GM21529 (cell line): ENCODE results near the gene ETV6.
"Not testable (repeated sequence)": the region's sequence is repeated elsewhere in the genome, so short reads cannot be mapped to it uniquely, and the experiment has no call there.

Experiments
- ATAC-seq: cut with Tn5 transposase; IDR thresholded peaks from one replicate; pipeline ENCODE4 v1.9.1; 2021; ENCODE audit not compliant: unreplicated experiment

Gene ETV6

DNA sequence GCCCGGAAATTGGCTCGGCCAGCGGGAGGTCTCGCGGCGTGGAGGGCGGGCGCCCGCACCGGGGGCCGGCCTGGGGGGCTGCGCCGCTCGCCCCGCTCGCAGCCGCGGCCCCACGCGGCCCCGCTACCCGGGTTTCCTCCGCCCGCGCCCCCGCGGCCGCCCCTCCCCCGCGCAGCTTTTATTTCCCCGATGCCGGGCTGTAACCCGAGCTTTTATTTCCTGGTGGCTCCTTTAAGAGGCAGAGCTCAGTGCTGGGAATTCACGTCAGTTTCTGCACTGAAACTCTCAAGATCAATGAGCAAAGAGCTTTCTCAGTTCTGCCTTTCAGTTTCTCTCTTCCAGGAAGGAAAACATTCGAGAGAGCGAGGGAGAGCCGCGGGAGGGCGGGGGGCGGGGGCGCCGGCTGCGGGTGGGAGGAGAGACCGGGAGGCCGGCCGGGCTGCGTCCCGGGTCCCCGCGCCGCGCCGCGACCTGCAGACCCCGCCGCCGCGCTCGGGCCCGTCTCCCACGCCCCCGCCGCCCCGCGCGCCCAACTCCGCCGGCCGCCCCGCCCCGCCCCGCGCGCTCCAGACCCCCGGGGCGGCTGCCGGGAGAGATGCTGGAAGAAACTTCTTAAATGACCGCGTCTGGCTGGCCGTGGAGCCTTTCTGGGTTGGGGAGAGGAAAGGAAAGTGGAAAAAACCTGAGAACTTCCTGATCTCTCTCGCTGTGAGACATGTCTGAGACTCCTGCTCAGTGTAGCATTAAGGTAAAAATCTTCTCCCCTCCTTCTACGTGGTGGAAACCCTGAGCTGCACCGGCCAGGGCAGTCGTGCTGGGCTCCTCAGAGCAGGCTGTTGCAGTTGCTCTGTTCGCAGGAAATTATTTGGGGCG lies at the start of gene ETV6:
ETV6 (plus strand) TSS at position 262 of the 873 bp plus-strand sequence; CDS start at position 716, 454 bp downstream.
- peak; percentile 45 for ATAC-seq

DNA sequence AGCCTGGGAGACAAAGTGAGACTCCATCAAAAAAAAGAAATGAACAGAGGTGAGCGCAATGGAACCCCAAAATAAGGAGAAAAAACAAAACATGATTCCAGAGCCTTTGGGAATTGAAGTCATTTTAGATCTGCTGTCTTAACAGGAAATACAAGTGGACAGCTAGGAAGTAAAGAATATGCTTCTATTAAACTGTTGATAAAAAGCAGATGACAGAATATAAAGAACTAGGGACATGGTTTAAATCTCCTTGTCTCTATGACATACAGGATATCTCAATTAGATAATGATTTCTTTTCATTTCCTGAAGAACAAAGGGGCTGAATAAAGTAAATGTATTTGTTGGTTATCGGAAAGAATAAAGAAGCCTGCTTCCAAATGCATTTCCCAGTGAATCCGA lies 49.3 kb upstream of the ETV6 start:
- ATAC-seq, result no peak

DNA sequence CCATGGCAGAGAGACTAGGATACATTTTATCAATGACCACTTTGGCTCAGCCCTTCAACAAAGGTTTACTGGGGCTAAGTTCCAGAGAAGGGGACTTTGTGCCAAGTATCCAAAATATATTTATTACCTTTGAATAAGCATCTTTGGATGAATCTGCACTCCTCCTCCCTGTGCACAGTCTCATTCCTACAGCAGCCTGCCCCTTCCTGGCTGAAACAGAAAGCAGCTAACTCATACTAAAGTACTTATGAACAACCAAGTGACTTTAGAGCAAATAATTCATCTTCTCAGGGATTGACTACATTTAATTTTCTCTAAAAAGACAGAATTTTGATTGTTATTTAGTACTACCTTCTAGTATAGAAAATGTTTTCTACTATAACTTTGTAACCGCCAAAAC lies 47.8 kb upstream of the ETV6 start:
- no peak for ATAC-seq

GRCh38 chr12:11607313-11608081 lies 42.0 kb upstream of the ETV6 start:
- ATAC-seq, result no peak

GRCh38 chr12:11609045-11609444 lies 40.4 kb upstream of the ETV6 start:
- ATAC-seq, result no peak

GRCh38 chr12:11615481-11615880 lies 34.0 kb upstream of the ETV6 start:
- ATAC-seq, result no peak

- no peak for ATAC-seq
Measured at GRCh38 chr12:11618046-11618445, 31.4 kb upstream of the ETV6 start.

DNA sequence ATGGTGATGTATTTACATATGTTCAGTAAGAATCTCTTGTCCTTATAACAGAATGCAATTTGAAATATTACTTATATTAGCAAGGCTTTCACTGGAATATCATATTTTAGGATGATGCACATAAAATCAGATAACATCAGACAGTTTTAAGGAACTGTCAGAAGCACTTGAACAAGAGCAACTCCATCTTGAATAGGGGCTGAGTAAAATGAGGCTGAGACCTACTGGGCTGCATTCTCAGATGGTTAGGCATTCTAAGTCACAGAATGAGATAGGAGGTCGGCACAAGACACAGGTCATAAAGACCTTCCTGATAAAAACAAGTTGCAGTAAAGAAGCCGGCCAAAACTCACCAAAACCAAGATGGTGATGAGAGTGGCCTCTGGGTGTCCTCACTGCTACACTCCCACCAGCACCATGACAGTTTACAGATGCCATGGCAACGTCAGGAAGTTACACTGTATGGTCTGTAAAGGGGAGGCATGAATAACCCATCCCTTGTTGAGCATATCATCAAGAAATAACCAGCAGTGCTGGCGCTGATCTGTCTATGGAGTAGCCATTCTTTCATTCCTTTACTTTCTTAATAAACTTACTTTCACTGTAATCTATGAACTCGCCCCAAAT lies 27.6 kb upstream of the ETV6 start:
- ATAC-seq, result no peak

DNA sequence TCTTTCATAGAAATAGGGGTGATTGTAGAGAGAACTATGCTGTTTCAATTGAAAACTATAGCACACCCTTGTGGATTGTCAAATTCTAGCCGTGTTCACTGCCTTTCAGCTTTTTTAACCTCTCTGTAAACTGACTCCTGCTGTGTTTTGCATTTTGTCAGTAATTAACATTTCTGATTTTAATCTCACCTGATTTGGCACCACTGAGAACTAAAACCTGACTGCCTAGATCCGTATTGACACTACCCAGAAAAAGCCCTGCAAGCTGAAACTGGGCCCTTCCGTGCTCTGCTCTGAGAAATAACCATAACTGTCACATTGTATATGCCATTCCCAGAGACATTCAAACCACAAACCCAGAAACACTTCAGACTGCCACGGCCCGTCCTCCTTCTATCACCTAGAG lies 26.6 kb upstream of the ETV6 start:
- no peak for ATAC-seq

DNA sequence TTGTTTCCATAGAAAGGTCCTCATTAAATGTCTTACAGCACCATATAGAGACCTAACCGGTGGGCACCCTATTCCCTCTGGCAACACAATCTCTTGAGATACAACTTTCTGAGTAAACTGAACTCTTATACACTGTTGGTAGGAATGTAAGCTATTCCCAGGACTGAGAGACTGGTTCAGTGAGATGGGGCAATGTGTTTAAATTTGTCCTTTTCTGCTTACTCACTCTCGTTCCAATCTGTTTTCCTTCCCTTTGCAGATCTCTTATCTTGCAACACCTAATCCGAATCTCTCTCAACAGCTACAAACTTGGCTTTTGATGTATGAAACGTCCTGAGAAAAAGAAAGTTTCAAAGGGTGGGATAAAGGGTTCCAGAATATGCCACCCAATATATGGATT lies 26.1 kb upstream of the ETV6 start:
- ATAC-seq, result no peak

GRCh38 chr12:11624116-11624515 lies 25.4 kb upstream of the ETV6 start:
- no peak for ATAC-seq

- not testable (repeated sequence) for ATAC-seq
Measured at GRCh38 chr12:11627709-11628108, 21.8 kb upstream of the ETV6 start.

GRCh38 chr12:11628353-11628752 lies 21.1 kb upstream of the ETV6 start:
- no peak for ATAC-seq

GRCh38 chr12:11630046-11630706 lies 19.3 kb upstream of the ETV6 start:
- no peak for ATAC-seq

- ATAC-seq, result no peak
Measured at GRCh38 chr12:11631288-11631687, 18.2 kb upstream of the ETV6 start.

- not testable (repeated sequence) for ATAC-seq
Measured at GRCh38 chr12:11631881-11632280, 17.6 kb upstream of the ETV6 start.

DNA sequence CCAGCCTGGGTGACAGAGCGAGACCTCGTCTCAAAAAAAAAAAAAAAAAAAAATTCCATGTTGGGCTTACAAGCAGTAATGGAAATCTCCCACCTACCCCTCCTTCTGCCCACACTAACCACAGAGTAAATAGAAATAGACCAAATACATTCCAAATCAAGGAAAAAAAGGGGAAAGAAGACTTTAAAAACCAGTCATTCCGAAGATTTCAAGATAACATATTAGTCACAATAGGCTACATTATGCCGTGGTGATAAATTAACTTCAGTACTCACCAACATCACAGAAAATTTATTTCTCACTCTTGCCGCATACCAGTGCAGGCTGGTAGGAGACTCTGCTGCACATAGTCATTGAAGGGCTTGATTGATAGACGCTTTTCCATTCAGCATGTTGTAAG lies 15.5 kb upstream of the ETV6 start:
- ATAC-seq, result no peak

DNA sequence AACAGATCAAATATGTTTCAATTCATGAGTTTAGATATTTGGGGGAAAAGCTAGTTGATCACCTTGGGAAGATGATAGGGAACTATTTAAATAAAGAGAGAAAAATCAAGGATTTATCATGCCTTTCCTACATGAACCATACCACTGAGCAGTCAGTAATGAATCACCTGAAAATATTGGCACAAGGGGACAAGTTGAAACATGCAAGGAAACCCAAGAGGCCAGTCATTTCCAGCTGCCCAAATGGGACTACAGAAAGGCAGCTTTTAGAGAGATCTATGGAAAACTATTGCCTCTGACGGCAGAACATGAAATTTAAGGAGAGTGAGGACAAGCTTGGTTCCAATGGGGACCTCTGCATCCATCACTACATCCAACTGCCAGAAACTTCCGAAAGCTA lies 14.1 kb upstream of the ETV6 start:
- no peak for ATAC-seq

GRCh38 chr12:11638315-11638916 lies 11.1 kb upstream of the ETV6 start:
- ATAC-seq, result no peak

DNA sequence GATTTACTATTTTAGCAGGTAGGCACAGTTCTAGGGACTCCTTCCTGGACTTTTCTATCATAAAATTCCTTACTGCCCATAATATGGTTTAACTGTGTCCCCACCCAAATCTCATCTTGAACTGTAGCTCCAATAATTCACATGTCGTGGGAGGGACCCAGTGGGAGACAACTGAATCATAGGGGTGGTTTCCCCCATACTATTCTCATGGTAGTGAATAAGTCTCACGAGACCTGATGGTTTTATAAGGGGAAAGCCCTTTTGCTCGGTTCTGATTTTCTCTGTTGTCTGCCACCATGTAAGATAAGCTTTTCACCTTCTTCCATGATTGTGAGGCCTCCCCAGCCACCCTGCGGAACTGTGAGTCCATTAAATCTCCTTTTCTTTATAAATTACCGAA lies 10.0 kb upstream of the ETV6 start:
- no peak for ATAC-seq

- ATAC-seq, result no peak
Measured at GRCh38 chr12:11641522-11641921, 8.0 kb upstream of the ETV6 start.
